NOMO-1 treated with DMSO at 0.1 percent for 48 hours (cell line): ENCODE data around the gene WNT5B.
A peak's percentile ranks its signal among the peaks of the same experiment; 100 is the strongest.

Source experiments
- DNase-seq: peaks from one replicate; lab custom pipeline; 2025; ENCODE audit not compliant: unreplicated experiment; lab: John Stamatoyannopoulos, UW

The WNT5B gene

DNA sequence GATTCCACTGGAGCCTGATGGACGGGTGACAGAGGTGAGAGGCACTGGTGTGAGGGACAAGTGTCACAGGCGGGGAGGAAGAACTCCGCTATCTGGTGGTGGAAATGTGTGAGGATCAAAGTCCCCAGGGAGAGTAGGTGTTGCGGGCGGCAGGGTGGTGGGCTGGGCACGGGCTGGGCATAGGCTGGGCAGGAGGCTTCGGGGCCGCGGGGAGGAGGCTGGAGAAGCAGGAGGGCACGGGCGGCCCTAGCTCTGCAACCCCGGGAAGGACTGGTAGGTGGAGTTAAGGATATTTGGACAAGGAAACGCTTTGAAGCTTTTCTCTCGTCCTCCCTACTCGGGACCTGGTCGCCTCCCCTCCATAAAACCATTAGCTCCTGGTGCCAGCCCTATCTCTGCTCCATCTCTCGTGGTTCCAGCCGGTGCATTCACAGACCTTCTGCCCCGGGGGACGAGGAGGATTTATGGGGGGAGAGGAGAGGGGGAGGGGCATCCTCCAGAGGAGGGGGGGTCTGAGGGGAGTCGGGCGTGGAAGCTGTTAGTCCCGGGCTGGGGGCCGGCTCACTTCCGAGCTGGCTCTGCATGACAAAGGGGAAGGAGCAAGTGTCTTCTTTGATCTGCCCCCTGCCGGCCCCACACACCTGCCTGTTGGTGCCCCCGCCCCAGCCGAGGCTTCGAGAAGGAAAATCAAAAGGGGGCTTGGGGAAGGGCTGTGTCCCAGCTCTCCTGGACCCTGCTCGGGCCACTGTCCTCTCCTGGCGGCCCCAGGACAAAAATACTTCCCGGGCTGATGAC is 504 bp downstream of the WNT5B start:
- DNase-seq: peak; percentile 40

DNA sequence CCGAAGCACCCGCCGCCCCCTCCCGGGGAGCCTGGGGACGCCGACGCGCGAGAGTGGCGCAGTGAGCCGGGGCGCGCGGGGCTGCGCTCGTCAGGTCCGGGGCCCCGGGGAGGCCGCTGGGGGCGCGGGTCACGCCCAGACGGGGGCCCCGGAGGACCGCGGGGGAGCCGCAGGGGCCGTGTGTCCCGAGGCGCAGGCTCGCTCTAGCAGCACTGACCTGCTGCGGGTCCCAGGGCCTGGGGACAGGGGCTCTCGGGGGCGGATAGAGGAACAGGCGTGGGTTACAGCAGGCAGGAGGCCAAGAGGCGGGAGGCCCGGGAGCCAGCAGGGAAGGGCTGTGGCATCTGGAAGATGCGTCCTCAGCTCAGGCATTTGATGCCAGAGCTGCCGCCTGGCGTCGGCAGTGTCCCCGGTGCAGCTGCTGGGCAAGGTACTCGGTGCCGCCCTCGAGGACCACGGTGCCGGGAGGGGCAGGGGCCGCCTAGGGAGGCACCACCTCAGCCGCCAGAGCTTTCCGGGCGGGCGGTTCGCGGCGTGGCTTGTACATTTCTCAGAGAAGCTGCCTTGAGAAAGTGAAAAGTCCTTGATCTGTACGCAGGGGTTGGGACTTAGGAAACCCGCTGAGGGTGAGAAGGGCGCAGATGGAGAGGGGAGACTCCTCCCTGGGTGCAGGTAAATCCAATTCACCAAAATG is 1.2 kb downstream of the WNT5B start:
- DNase-seq: peak; percentile 11

DNA sequence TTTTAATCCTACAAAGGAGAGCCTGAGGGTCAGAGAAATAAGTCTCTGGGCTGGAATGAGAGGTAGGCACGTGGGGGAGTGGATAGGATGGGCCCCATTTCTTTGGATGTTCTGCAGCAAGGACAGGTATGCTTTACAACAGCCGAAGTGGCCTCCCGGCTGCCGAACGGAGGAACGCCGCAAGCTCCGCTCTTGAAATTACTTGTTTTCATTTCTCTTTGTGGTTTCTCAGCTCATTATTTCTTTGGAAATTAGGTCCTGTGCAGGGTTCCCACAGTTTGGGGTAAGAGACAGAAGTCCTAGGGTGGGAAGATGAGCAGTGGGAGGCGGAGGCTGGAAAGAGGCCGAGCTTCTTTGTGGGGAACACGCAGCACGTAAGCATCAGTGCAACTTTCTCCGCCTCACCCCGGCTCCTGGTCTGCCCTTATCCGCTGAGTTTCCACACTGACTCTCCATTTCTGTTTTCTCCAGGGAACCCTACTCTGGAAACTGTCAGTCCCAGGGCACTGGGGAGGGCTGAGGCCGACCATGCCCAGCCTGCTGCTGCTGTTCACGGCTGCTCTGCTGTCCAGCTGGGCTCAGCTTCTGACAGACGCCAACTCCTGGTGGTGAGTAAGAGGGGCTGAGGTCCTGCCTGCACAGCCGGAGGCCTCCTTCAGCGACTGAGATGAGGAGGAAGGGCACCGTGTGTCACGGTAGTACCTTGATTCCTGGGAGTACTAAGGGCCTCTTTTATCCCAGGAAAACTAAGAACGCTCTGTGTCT is 2.0 kb downstream of the WNT5B start:
- no peak for DNase-seq

DNA sequence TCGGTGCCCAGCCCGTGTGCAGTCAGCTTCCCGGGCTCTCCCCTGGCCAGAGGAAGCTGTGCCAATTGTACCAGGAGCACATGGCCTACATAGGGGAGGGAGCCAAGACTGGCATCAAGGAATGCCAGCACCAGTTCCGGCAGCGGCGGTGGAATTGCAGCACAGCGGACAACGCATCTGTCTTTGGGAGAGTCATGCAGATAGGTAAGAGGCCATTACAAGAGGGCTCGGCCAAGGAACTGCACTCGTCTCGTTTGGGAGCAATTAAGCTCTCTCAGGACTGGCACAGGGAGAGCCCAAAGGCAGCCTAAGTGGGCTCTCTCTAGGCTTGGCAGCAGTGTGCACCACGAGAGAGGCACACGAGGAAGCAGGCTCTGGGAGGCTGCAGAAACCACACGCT is 3.7 kb downstream of the WNT5B start:
- DNase-seq: no peak

DNA sequence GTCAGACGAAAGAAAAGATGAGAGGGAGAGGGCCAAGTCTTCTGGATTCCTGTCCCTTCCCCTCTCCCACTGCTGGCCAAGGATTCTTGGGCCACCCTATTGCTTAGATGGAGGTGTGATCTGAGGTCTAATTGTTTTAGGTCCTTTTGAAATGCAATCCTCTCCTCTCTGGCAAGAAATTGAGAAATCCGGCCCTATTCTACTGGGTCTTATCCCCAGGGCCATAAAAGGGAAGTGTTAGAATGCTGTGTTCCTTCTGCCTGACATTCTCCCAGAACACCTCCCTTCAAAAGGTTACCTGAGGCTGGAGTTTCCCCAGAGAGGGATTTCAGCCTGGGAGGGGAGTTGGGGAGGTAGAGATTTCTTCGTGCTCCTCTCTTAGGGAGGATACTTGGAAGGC is 4.4 kb downstream of the WNT5B start:
- DNase-seq: peak; percentile 71

- DNase-seq: no peak
Measured at GRCh38 chr12:1634149-1634548, 5.1 kb downstream of the WNT5B start.

DNA sequence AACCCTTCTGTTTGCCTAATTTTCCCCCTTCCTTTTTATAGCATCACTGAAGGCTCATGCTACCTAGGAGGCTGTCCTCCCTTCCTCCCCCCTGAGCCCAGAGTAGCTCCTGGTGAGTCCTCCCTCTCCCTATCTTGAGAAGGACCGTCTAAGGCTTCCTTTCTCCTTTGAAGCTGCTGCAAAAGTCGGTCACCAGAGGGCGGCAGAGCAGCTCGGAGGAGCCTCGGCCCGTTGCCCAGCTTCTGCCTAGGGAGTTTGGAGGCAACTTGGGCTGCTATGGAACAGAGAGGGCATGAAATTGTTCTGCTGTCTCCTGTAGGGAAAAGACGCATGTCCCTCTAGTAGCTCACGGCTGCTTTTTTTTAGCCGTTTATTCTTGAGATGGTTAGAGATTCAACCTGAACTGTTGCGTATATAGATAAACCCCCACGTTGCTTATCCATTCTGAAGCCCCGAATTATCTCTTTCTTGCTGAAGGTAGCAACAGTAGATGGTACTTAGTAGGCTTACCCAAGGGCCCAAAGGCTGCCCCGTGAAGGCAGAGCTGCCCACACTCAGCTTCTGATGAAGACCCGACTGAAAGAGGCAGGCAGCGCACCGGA is 5.7 kb downstream of the WNT5B start:
- DNase-seq: peak; percentile 84

DNA sequence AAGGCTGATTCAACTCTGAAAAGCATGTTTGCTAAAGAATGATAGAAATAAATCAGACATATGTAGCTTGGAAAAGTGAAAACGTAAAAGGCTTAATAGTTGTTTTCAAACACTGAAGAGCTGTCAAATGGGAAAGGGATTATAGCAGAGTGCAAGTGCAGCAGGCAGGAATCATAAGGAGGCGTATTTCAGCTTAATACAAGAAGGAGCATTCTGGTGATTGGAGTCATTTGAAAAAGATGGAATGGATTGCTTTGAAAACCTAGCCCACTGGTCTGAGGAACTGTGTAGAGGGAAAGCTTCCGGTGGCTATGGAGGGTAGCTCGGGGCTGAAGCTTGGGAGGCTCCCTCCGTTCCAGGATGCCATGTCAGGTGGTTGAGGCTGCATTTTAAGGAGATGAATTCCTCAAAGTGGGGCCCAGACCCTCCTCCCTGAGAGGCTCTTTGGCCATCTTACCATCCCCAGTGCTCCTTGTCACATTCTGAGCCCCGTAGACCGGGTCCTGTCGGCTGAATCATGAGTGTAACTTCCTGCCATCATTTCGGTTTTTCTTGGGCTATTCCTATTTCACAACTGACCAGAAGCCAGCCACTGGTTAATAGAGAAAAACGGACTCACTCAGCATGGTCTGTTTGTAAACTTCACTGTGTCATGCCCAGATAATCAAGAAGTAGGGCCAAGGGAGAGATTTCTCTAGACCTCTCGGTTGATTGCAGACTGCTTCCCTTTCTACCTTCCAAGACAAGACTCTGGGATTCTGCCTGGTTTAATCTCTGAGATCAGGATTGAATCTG is 6.5 kb downstream of the WNT5B start:
- DNase-seq: peak; percentile 65

- DNase-seq: no peak
Measured at GRCh38 chr12:1638203-1638602, 9.2 kb downstream of the WNT5B start.

- no peak for DNase-seq
Measured at GRCh38 chr12:1639538-1639937, 10.5 kb downstream of the WNT5B start.

GRCh38 chr12:1640328-1641234 is 11.6 kb downstream of the WNT5B start:
- DNase-seq: no peak

- DNase-seq: no peak
Measured at GRCh38 chr12:1642513-1642912, 13.5 kb downstream of the WNT5B start.

DNA sequence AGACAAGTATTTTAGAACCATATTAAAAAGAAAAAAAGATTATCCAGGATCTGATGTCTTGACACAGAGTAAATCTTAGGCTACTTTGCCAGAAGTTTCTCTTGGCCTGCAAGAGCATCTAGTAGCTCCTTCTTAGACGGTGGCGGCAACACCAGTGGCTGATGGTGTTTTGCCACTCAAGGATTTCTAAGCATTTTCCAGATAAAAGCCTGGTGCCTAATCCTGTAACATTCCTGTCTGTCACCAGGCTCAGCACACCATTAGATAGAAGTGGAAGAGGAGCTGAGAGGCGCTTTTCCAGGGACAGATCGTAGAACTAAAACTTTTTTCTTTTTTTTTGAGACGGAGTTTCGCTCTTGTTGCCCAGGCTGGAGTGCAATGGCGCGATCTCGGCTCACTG is 14.0 kb downstream of the WNT5B start:
- no peak for DNase-seq

GRCh38 chr12:1643905-1644533 is 15.0 kb downstream of the WNT5B start:
- no peak for DNase-seq

- no peak for DNase-seq
Measured at GRCh38 chr12:1644534-1645438, 15.8 kb downstream of the WNT5B start.

DNA sequence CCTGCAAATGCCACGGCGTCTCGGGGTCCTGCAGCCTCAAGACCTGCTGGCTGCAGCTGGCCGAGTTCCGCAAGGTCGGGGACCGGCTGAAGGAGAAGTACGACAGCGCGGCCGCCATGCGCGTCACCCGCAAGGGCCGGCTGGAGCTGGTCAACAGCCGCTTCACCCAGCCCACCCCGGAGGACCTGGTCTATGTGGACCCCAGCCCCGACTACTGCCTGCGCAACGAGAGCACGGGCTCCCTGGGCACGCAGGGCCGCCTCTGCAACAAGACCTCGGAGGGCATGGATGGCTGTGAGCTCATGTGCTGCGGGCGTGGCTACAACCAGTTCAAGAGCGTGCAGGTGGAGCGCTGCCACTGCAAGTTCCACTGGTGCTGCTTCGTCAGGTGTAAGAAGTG is 16.8 kb downstream of the WNT5B start:
- no peak for DNase-seq

- peak; percentile 26 for DNase-seq
Measured at GRCh38 chr12:1646569-1647284, 17.7 kb downstream of the WNT5B start.

DNA sequence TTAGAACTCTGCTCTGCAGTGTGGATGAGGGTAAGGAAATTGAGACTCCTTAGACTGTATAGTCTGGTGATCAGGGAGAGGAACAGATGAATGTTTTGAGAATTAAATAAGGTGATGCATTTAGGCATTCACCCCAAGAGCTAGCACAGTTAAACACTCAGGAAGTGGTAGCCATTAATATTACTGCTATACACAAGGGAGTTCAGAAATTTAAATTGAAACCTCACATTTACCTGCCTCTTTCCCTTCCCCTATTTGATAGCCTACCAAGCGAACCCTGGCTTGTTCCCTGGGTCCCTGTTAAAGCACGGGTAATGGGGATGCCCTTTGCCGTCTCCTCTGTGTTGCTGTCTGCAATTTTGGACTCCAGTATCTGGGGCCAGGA is 18.2 kb downstream of the WNT5B start:
- no peak for DNase-seq
